ENCODE results near the gene PHF12.

Gene PHF12

DNA sequence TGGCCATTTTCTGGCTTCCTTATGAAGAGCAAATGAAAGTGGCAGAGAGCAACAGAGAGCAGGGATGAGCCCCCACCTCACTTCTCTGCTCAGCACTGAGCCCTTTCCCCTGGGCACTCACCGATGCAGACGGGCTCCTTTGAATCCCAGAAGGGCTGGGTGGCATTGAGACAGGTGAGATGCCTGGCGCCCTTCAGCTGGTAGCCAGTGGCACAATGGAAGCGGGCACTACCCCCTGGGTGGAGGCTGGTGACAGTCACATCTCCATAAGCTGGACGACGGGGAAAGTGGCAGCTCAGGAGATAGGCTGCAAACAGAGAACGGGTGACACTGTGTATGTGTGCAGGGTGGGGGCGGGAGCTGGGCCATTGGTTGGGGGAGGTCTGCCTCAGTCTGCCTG lies 12.5 kb upstream of the PHF12 start:
- TF ChIP-seq GLIS3 (CRISPR knock-in tag; IDR thresholded peaks at IDR 0.05) (no peak), ESRRG (CRISPR knock-in tag; IDR thresholded peaks at IDR 0.05) (no peak), TCF4 (CRISPR knock-in tag; IDR thresholded peaks at IDR 0.05; ENCODE audit: borderline replicate concordance) (no peak), RARB (CRISPR knock-in tag; IDR thresholded peaks at IDR 0.05) (no peak), PATZ1 (CRISPR knock-in tag; IDR thresholded peaks at IDR 0.05; ENCODE audit: borderline replicate concordance) (no peak), CSDC2 (CRISPR knock-in tag; IDR thresholded peaks at IDR 0.05) (no peak), ISL1 (CRISPR knock-in tag; IDR thresholded peaks at IDR 0.05) (no peak), ZC3H10 (CRISPR knock-in tag; IDR thresholded peaks at IDR 0.05) (no peak), ZNF565 (CRISPR knock-in tag; conservative IDR thresholded peaks at IDR 0.05; ENCODE audit: low read depth) (no peak)
- TF ChIP-seq, protein P1, sequence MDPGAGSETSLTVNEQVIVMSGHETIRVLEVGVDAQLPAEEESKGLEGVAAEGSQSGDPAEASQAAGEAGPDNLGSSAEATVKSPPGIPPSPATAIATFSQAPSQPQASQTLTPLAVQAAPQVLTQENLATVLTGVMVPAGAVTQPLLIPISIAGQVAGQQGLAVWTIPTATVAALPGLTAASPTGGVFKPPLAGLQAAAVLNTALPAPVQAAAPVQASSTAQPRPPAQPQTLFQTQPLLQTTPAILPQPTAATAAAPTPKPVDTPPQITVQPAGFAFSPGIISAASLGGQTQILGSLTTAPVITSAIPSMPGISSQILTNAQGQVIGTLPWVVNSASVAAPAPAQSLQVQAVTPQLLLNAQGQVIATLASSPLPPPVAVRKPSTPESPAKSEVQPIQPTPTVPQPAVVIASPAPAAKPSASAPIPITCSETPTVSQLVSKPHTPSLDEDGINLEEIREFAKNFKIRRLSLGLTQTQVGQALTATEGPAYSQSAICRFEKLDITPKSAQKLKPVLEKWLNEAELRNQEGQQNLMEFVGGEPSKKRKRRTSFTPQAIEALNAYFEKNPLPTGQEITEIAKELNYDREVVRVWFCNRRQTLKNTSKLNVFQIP (CRISPR knock-in tag; IDR thresholded peaks at IDR 0.05; ENCODE audit: borderline replicate concordance, low read depth), result no peak
- ATAC-seq, result no peak

DNA sequence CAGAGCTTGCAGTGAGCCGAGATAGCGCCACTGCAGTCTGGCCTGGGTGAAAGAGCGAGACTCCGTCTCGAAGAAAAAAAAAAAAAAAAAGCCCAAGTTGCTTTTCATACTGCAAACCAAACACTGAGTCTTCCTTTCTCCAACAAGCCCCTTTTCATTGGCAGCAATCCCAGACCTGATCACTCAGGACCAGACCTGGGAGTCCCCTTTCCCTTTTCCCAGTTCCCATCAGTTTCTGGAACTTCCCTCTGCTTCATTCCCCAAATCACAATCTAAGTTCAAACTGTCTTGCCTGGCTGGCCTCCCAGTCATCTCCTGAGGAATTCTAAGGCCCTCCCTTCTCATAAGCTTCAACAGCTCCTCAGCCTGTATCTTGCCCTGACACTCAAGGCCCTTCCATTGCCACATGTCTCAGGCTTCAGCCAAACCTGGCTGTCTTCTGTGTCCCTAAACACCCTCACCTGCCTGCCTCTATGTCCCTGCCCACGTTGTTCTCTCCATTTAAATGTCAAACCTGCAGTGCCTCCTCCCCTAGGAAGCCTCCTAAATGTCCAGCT lies 11.8 kb upstream of the PHF12 start:
- TF ChIP-seq TCF4 (CRISPR knock-in tag; IDR thresholded peaks at IDR 0.05; ENCODE audit: borderline replicate concordance), result no peak
- ATAC-seq, result no peak

DNA sequence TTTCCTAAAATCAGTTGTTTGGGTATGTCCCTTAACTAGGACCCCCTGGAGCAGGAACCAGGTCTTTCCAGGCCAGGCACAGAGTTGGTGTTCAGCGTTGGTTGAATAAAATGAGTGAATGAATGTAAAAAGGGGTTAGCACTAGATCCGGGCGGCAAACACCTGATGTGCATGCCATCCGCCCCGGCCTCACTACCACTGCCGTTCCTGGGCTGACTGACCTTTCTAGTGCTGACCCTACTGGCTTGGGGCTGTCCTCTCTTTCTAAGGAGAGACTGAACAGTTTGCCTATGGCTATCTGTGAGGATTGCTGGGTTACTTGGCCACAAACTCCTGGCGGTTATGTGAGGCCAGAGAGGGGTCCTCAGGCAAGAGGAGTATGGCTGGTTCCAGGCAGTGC lies 10.1 kb upstream of the PHF12 start:
- ATAC-seq, result no peak
- TF ChIP-seq ESRRG (CRISPR knock-in tag; IDR thresholded peaks at IDR 0.05) (no peak), BACH2 (CRISPR knock-in tag; IDR thresholded peaks at IDR 0.05; ENCODE audit: borderline replicate concordance) (no peak), CSDC2 (CRISPR knock-in tag; IDR thresholded peaks at IDR 0.05) (no peak), OSR1 (CRISPR knock-in tag; IDR thresholded peaks at IDR 0.05) (no peak), TCF4 (CRISPR knock-in tag; IDR thresholded peaks at IDR 0.05; ENCODE audit: borderline replicate concordance) (no peak), ISL1 (CRISPR knock-in tag; IDR thresholded peaks at IDR 0.05) (no peak), ZNF70 (CRISPR knock-in tag; IDR thresholded peaks at IDR 0.05) (no peak), TOX (CRISPR knock-in tag; IDR thresholded peaks at IDR 0.05; ENCODE audit: borderline replicate concordance) (no peak), ZNF8 (CRISPR knock-in tag; IDR thresholded peaks at IDR 0.05) (no peak), ZC3H10 (CRISPR knock-in tag; IDR thresholded peaks at IDR 0.05) (no peak), PPARA (CRISPR knock-in tag; IDR thresholded peaks at IDR 0.05; ENCODE audit: borderline replicate concordance) (no peak), RARB (CRISPR knock-in tag; IDR thresholded peaks at IDR 0.05) (no peak), GLIS3 (CRISPR knock-in tag; IDR thresholded peaks at IDR 0.05) (no peak), ARNTL (CRISPR knock-in tag; IDR thresholded peaks at IDR 0.05; ENCODE audit: borderline replicate concordance, low read depth) (no peak), ZFP30 (CRISPR knock-in tag; IDR thresholded peaks at IDR 0.05) (no peak)
- TF ChIP-seq, protein P1 (CRISPR knock-in tag; IDR thresholded peaks at IDR 0.05; ENCODE audit: borderline replicate concordance, low read depth), result no peak
- TF ChIP-seq, protein P2, sequence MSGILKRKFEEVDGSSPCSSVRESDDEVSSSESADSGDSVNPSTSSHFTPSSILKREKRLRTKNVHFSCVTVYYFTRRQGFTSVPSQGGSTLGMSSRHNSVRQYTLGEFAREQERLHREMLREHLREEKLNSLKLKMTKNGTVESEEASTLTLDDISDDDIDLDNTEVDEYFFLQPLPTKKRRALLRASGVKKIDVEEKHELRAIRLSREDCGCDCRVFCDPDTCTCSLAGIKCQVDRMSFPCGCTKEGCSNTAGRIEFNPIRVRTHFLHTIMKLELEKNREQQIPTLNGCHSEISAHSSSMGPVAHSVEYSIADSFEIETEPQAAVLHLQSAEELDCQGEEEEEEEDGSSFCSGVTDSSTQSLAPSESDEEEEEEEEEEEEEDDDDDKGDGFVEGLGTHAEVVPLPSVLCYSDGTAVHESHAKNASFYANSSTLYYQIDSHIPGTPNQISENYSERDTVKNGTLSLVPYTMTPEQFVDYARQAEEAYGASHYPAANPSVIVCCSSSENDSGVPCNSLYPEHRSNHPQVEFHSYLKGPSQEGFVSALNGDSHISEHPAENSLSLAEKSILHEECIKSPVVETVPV (CRISPR knock-in tag; IDR thresholded peaks at IDR 0.05), result no peak
- TF ChIP-seq, protein P3, sequence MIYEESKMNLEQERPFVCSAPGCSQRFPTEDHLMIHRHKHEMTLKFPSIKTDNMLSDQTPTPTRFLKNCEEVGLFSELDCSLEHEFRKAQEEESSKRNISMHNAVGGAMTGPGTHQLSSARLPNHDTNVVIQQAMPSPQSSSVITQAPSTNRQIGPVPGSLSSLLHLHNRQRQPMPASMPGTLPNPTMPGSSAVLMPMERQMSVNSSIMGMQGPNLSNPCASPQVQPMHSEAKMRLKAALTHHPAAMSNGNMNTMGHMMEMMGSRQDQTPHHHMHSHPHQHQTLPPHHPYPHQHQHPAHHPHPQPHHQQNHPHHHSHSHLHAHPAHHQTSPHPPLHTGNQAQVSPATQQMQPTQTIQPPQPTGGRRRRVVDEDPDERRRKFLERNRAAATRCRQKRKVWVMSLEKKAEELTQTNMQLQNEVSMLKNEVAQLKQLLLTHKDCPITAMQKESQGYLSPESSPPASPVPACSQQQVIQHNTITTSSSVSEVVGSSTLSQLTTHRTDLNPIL (CRISPR knock-in tag; IDR thresholded peaks at IDR 0.05; ENCODE audit: low read depth), result no peak
